Thyroid gland (tissue), 4 donors: ENCODE measurements around the gene GOLT1A.
A peak's percentile ranks its signal among the peaks of the same experiment; 100 is the strongest.

Experiments
- CTCF ChIP-seq, 6 experiments: fragments of 200-600 bp in 3 of 6; fragments of 450-650 bp in 3 of 6; sonication (generic) in 3 of 6; IDR thresholded peaks; one replicate each; pipeline ENCODE4 v1.5.1; 2016 to 2019; ENCODE audit warnings: antibody characterized with exemption in 6 of 6, mild to moderate bottlenecking in 2 of 6, inconsistent platforms in 1 of 6, moderate library complexity in 1 of 6
- POLR2A ChIP-seq, 2 donors: fragments of 450-650 bp; IDR thresholded peaks; one replicate each; pipeline ENCODE4 v1.6.1; 2017; ENCODE audit warnings: antibody characterized with exemption in 2 of 2, mild to moderate bottlenecking in 2 of 2, moderate library complexity in 1 of 2

DNA sequence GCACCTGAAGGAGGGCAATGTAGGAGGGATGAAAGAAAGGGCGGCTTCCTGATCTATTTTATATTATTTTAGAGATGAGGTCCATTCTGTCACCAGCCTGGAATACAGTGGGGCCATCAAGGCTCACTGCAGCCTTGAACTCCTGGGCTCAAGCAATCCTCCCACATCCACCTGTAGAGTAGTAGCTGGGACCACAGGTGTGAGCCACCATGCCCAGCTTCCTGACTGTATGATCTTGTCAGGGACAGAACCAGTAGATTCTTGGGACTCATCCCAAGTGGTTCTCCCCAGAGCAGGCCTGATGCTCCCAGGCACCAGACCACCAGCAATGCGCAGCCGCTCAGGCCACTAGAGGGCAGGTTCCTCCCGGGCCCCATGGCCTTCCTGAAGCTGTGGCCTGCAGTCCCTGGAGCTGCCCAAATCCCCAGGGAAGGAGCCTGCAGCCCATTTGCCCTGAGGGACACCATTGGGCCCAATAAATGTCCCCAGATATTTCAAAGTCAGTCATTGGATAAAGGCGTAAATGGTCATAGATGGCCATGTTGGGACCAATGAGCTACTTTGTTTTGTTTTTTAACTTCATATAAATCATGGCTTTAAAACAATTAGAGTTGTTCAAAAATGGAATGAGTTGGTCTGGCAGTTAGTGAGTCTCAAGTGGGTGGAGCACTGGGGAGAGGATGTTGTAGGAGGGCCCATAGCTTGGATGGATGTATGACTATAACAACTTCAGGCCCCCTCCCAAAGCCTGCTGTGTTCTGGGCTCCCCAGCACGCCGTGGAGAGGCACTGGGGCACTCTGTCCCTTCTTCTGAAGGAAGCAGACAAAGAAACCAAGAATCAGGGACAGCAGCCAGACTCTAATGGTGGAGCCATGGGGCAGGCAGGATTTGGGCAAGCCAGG is 44.7 kb upstream of the GOLT1A start:
- TF ChIP-seq POLR2A (IDR thresholded peaks at IDR 0.05) = no peak
- peak in 4 of 6 experiments; percentile 17 to 61 (median 45) for TF ChIP-seq CTCF (IDR thresholded peaks at IDR 0.05)
